Measurements from ENCODE around the gene MRFAP1L1. TPM values are rescaled to one million over a fixed set of nuclear protein-coding genes. Genes with fewer than 3 reads are reported as not detected.

Gene MRFAP1L1
- total RNA-seq, 1 donor from 2014 or later, result 46.6 TPM

- TF ChIP-seq CTCF (IDR thresholded peaks at IDR 0.05), result no peak
- Histone ChIP-seq H3K9me3 (no peaks in the 10 kb centered on the region), H3K36me3 (no peaks in the 10 kb centered on the region), H3K27ac (peak overlapping the region; percentile 68), H3K4me3 (no peak overlapping the region), H3K27me3 (no peaks in the 10 kb centered on the region), H3K4me1 (peaks cover 11% of the 10 kb centered on the region)
- ATAC-seq, result peak; percentile 91
- intact Hi-C loops (cut with DNase I), result no loop called here
- DNase-seq, result peak; percentile 86
These were observed 23.0 kb upstream of the MRFAP1L1 start for GRCh38 chr4:6732441-6733357.

- ATAC-seq (no peak), DNase-seq (no peak)
- Histone ChIP-seq H3K27me3 (no peaks in the 10 kb centered on the region), H3K4me3 (no peak overlapping the region), H3K4me1 (peaks cover 11% of the 10 kb centered on the region), H3K9me3 (no peaks in the 10 kb centered on the region), H3K36me3 (no peaks in the 10 kb centered on the region), H3K27ac (no peak overlapping the region)
- intact Hi-C loops (cut with DNase I), result no loop called here
- TF ChIP-seq CTCF (IDR thresholded peaks at IDR 0.05), result no peak
These were observed 22.1 kb upstream of the MRFAP1L1 start for GRCh38 chr4:6731780-6732179.

DNA sequence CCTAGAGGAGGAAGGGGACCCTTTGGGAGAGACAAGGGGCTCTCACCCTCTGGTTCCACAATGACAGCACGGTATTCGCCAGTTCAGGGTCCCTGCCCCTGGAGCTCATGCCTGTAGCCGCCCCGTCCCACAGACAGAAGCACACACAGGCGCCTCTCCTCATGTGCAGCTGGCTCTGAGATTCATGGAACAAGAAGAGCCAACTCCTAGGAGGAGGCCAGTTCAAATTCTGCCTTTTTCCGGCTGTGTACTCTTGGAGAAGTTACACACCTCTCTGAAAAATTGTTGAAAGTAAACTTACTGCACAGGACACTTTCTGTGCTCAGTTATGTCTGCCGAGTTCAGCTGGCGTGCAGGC, 21.6 kb upstream of the MRFAP1L1 start:
- no peak overlapping the region for H3K4me3 ChIP-seq
- no peaks in the 10 kb centered on the region for H3K9me3 ChIP-seq
- H3K36me3 ChIP-seq, result no peaks in the 10 kb centered on the region
- H3K27ac ChIP-seq, result no peak overlapping the region
- DNase-seq (no peak), ATAC-seq (no peak)
- H3K4me1 ChIP-seq, result peaks cover 11% of the 10 kb centered on the region
- H3K27me3 ChIP-seq, result no peaks in the 10 kb centered on the region
- TF ChIP-seq CTCF (IDR thresholded peaks at IDR 0.05), result no peak
- intact Hi-C loops (cut with DNase I), result no loop called here

GRCh38 chr4:6730603-6731317, 21.1 kb upstream of the MRFAP1L1 start:
- TF ChIP-seq CTCF (IDR thresholded peaks at IDR 0.05), result no peak
- H3K4me3 ChIP-seq, result no peak overlapping the region
- no peaks in the 10 kb centered on the region for H3K27me3 ChIP-seq
- DNase-seq (no peak), ATAC-seq (no peak)
- no peaks in the 10 kb centered on the region for H3K9me3 ChIP-seq
- intact Hi-C loops (cut with DNase I), result no loop called here
- peaks cover 11% of the 10 kb centered on the region for H3K4me1 ChIP-seq
- H3K36me3 ChIP-seq, result no peaks in the 10 kb centered on the region
- H3K27ac ChIP-seq, result no peak overlapping the region

DNA sequence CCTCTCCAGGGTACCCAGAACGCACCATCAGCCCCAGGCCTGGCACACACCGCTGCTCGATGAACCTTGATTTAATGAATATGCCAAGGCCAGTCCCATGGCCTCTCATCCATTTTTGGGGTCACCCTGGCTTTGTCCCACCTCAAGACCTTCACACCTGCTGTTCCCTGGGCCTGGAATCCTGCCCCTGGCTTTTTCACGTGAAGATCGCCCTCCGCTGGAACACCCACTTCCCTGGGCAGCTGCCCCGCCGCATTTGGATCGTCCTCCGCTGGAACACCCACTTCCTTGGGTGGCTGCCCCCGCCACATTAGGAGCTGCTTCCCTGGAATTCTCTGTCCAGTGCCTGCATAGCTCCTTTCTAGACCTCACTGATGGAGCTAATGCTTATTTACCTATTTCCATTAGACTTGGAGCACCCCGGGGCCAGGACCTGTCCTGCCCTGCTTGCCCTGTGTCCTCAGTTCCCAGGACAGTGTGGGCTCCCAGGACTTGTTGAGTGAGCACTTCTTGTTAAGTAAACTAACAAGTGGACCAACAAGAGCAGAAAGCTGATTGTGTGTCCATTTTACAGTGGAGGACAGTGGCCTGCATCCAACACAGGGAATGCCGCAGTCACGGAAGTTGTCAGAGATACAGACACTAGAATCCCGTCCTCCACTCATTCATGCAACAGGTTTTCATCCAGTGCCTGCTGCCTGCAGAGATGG, 18.8 kb upstream of the MRFAP1L1 start:
- H3K36me3 ChIP-seq, result no peaks in the 10 kb centered on the region
- DNase-seq (no peak), ATAC-seq (no peak)
- H3K9me3 ChIP-seq, result no peaks in the 10 kb centered on the region
- H3K27ac ChIP-seq, result no peak overlapping the region
- peaks cover 11% of the 10 kb centered on the region for H3K4me1 ChIP-seq
- intact Hi-C loops (cut with DNase I), result loop anchor here (10.0 kb wide), 1 partner anchor 346 kb away; no protein-coding TSS in a partner anchor
- TF ChIP-seq CTCF (IDR thresholded peaks at IDR 0.05), result no peak
- no peak overlapping the region for H3K4me3 ChIP-seq
- no peaks in the 10 kb centered on the region for H3K27me3 ChIP-seq

All from upper lobe of right lung (tissue), 1 donor.